HG03095 (cell line): ENCODE measurements around the gene CLDN6.
"Not testable (repeated sequence)": the region's sequence is repeated elsewhere in the genome, so short reads cannot be mapped to it uniquely, and the experiment has no call there.

Experiments
- ATAC-seq: cut with Tn5 transposase; IDR thresholded peaks from one replicate; pipeline ENCODE4 v1.9.1; 2021; ENCODE audit warnings: moderate library complexity; ENCODE audit not compliant: unreplicated experiment

Gene CLDN6

DNA sequence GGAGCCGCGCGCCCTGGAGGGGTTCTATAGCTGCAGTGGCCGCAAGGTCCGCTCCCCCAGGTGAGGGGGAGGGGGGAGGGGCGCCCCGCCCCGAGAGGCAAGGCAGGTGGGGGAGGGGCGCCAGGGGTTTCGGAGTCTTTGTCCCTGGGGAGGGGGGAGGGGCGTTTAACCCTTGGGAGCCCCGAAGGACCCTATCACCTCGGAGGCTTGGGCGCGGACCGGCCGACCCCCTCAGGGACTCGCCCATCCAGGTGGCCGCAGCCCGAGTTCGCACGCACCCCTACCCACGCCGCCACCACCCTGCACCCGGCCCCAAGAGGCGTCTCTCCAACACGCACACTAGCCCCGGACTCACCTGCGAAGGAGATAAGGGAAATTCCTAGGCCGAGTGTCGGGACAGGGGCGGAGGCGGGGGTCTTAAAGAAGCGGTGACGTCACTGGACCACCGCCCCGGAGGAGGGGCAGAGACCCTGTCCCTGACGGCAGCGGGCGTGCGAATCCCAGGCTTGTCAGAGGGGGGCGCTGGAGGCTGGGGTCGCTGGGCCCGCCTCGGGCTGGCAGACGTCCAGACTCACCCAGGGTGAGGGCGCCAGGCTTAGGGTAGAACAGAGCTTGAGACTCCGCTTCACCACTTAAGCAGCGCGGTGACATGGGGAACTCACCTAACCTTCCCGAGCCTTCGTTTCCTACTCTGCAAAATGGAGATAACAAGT, at the start of gene CLDN6:
Gene CLDN6, minus strand, starts transcription at position 390 of the 713 bp plus-strand sequence. CDS start 2,162 bp downstream, outside the sequence.
- no peak for ATAC-seq

- ATAC-seq: no peak
Observed at GRCh38 chr16:3066440-3066748, 48.4 kb upstream of the CLDN6 start.

- ATAC-seq: no peak
Observed at GRCh38 chr16:3065742-3066439, 47.9 kb upstream of the CLDN6 start.

- ATAC-seq: no peak
Observed at GRCh38 chr16:3065069-3065741, 47.2 kb upstream of the CLDN6 start, which contains the start of gene IL32. TSS of gene IL32 (plus strand) at chr16:3065640. CDS start at chr16:3065812, 172 bp downstream.

- ATAC-seq: no peak
Observed at GRCh38 chr16:3063625-3064386, 45.8 kb upstream of the CLDN6 start.

GRCh38 chr16:3062553-3062952, 44.6 kb upstream of the CLDN6 start:
- no peak for ATAC-seq

DNA sequence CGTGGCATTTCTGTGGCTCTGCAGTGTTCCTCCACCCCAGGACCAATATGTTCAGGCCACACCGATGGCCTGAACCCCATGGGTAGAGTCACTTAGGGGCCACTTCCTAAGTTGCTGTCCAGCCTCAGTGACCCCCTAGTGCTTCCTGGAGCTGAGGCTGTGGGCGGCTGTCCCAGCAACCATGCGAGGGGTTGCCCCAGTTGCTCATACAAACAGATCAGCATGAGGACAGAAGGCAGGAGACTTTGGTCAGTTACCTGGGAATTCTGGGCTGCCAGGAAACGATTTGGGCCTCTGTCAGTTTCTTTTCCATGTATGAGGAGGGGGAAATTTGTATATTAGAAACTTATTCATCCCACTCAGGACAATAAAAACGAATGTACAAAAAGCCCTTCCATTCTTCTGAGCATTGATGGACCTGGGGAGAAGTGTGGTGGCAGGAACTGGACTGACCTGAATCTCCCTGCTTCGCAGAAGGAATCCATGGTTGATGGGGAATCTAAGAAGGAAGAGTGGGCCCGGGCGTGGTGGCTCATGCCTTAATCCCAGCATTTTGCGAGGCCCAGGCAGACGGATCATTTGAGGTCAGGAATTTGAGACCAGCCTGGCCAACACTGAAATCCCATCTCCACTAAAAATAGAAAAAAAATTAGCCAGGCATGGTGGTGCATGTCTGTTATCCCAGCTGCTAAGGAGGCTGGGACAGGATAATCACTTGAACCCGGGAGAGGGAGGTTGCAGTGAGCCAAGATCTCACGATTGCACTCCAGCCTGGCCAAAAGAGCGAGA, 42.5 kb upstream of the CLDN6 start:
- no peak for ATAC-seq

- no peak for ATAC-seq
Observed at GRCh38 chr16:3059723-3060242, 41.8 kb upstream of the CLDN6 start.

- ATAC-seq: peak; percentile 63
Observed at GRCh38 chr16:3059041-3059722, 41.2 kb upstream of the CLDN6 start.

DNA sequence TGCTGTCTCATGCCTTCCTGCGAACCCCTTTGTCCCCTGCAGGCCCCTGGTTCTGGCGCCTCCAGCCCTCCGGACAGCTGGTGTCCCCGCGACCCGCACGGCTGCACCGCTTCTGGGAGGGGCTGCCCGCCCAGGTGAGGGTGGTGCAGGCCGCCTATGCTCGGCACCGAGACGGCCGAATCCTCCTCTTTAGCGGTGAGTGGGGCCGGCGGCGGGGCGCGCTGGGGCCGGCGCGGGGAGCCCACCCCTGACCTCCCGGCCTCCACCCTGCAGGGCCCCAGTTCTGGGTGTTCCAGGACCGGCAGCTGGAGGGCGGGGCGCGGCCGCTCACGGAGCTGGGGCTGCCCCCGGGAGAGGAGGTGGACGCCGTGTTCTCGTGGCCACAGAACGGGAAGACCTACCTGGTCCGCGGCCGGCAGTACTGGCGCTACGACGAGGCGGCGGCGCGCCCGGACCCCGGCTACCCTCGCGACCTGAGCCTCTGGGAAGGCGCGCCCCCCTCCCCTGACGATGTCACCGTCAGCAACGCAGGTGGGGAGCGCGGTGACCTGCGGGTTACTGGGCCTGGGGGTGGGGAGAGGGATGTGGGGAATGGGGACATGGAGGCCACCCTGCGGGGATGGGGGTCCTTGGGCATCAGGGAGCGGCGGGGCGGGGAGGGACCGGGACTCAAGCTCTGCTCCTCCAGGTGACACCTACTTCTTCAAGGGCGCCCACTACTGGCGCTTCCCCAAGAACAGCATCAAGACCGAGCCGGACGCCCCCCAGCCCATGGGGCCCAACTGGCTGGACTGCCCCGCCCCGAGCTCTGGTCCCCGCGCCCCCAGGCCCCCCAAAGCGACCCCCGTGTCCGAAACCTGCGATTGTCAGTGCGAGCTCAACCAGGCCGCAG, 40.4 kb upstream of the CLDN6 start:
- no peak for ATAC-seq

GRCh38 chr16:3057181-3058138, 39.5 kb upstream of the CLDN6 start:
- no peak for ATAC-seq

GRCh38 chr16:3056336-3057180, 38.6 kb upstream of the CLDN6 start:
- ATAC-seq: no peak

DNA sequence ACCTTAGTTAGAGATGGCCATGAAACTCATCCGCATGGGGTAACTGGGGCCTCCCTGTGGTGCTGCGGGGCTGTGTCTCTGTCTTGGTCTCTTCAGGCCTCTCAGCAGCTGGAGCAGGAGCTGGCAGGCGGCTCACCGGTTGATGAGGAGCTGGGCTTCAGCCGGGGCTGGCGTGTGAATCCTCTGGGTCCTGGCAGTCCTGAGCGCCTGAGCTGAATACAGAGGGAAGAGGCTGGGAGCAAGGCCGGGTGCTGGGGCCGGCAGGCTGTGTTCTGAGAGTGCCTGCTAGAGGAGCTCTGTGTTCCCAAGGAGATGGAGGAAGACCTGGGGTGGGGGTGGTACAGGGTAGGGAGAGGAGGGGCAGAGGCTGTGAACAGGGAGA, 37.7 kb upstream of the CLDN6 start:
- ATAC-seq: not testable (repeated sequence)

DNA sequence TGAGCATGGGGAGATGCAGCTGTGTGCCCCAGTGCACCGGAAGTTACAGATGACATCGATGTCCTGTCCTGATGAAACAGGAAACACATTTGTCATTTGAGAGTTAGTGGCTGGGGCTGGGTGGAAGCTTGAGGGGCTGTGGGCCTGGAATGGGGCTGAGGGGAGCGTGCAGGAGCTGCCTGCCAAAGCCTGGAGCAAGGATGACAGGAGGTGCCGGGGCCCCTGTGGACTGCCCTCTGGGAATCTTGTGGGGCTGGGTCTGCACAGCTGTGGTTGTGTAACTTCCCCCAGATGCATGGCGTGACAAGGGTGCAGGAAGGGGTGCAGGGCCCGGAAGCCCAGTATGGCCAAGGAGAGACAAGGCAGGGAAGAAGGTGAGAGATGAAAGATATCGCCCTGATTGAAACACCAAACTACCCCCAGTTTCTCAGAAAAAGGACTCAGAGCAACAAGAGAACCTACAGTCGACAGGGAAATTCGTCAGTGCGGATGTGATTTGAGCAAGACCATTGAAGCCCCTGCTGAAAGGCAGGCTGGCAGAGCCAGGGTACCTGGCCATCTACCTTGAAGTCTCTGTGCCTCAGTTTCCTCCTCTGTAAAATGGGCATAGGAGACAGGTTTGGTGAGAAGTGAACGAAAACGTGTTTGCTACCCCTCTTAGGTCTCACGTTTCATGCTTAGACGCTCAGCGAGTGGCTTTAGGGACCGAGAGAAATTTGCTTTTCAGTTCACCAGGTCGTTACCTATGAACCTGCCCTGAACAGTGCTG, 37.2 kb upstream of the CLDN6 start:
- no peak for ATAC-seq

DNA sequence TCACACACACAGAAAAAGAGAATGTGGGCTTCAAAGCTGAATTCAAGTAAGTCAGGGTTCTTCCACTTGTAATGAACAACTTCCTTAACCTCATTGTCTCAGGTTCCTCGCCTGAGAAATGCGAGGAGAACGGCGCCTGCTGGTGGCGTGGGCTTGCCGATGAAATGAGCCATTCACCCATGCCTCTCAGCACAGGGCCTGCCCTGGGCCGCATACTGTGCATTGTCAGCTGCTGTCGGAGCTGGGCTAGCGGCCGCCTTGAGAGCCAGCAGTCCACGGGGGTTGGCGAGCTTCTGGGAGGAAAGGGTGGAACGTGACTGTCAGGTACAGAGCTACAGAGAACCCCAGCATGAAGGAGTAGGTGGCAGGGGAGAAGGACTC, 35.3 kb upstream of the CLDN6 start:
- ATAC-seq: not testable (repeated sequence)
